ENCODE data around the gene STXBP6.

- TF ChIP-seq EP300 (IDR thresholded peaks at IDR 0.05; ENCODE audit: low read depth): no peak
- TF ChIP-seq CTCF (IDR thresholded peaks at IDR 0.05): no peak
- no peak for TF ChIP-seq POLR2A (IDR thresholded peaks at IDR 0.05)
- no peak for TF ChIP-seq POLR2AphosphoS5 (IDR thresholded peaks at IDR 0.05)
These were observed 5.7 kb downstream of the STXBP6 start for GRCh38 chr14:25044106-25044698.
